CD4-positive, alpha-beta T cell treated with Interferon gamma for 1 hour (primary cell): ENCODE results near the gene MYEOV.

ENCODE experiments used
- DNase-seq: peaks from one replicate; pipeline ENCODE4 v3.0.0-alpha.2; 2020

Gene MYEOV

GRCh38 chr11:69265911-69266510 lies 27.9 kb upstream of the MYEOV start:
- DNase-seq, result no peak

GRCh38 chr11:69267395-69267805 lies 26.6 kb upstream of the MYEOV start:
- no peak for DNase-seq

GRCh38 chr11:69268911-69269310 lies 25.0 kb upstream of the MYEOV start:
- DNase-seq, result no peak

GRCh38 chr11:69269388-69269787 lies 24.6 kb upstream of the MYEOV start:
- DNase-seq, result no peak

GRCh38 chr11:69269926-69270697 lies 23.8 kb upstream of the MYEOV start:
- no peak for DNase-seq

GRCh38 chr11:69270941-69271340 lies 23.0 kb upstream of the MYEOV start:
- DNase-seq, result no peak

GRCh38 chr11:69272055-69272454 lies 21.9 kb upstream of the MYEOV start:
- no peak for DNase-seq

- DNase-seq, result no peak
Observed at GRCh38 chr11:69272831-69273485, 21.0 kb upstream of the MYEOV start.

- no peak for DNase-seq
Observed at GRCh38 chr11:69273571-69273970, 20.4 kb upstream of the MYEOV start.

GRCh38 chr11:69274531-69275016 lies 19.4 kb upstream of the MYEOV start:
- no peak for DNase-seq

- no peak for DNase-seq
Observed at GRCh38 chr11:69275178-69275577, 18.8 kb upstream of the MYEOV start.

GRCh38 chr11:69276165-69276564 lies 17.8 kb upstream of the MYEOV start:
- DNase-seq, result no peak

- DNase-seq, result no peak
Observed at GRCh38 chr11:69277074-69277809, 16.7 kb upstream of the MYEOV start.

- no peak for DNase-seq
Observed at GRCh38 chr11:69278091-69278867, 15.7 kb upstream of the MYEOV start.

GRCh38 chr11:69280451-69280850 lies 13.5 kb upstream of the MYEOV start:
- DNase-seq, result no peak

- no peak for DNase-seq
Observed at GRCh38 chr11:69280994-69281393, 13.0 kb upstream of the MYEOV start.

- DNase-seq, result no peak
Observed at GRCh38 chr11:69283446-69283845, 10.5 kb upstream of the MYEOV start.

- DNase-seq, result no peak
Observed at GRCh38 chr11:69284081-69284511, 9.9 kb upstream of the MYEOV start.

GRCh38 chr11:69285091-69285490 lies 8.9 kb upstream of the MYEOV start:
- no peak for DNase-seq

- no peak for DNase-seq
Observed at GRCh38 chr11:69285766-69286165, 8.2 kb upstream of the MYEOV start.

- no peak for DNase-seq
Observed at GRCh38 chr11:69286374-69287371, 7.3 kb upstream of the MYEOV start.
